Medulla oblongata (tissue), 1 donor: ENCODE results near the gene SYCP3.

Source experiments
- DNase-seq: peaks from one replicate; pipeline ENCODE4 v3.0.0-alpha.2; 2015; ENCODE audit errors: extremely low spot score

SYCP3 gene

DNA sequence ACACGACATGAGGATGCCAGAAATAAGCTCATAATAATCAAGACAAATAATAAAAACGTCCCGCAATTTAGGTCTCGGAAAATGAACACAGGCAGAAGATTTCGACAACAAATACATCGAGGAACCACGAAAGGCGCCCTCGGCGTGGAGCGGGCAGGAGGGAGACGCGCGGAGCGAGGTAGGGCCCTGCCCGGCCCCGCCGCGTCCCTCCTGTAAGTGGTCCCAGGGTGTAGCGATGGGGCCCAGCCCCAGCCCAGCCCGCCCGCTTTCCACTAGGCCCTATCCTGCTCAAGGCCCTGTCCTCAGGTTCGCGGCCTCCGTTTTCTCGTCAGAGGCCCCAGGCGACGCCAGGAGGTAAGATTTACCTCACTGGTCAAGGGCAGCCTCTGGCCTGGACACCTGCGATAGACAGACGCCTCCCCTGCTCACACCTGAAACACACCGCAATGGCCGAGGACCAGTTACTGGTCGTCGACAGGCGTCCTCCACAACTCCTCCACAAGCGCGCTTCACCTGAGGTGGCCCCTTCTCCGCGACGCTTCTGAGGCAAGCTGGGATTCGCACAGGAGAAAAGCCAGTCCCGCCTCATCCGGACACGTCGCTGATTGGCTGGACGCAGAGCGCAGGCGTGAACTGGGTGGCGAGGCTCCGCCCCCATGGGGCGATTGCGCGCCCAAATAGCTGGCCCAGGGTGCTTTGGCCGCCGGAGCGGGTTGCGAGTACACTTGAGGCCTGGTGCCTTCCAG is at the start of gene SYCP3:
Gene SYCP3 (minus strand): TSS at position 543 of the 746 bp plus-strand sequence. CDS start 1,527 bp downstream, outside the sequence.
- DNase-seq: no peak

DNA sequence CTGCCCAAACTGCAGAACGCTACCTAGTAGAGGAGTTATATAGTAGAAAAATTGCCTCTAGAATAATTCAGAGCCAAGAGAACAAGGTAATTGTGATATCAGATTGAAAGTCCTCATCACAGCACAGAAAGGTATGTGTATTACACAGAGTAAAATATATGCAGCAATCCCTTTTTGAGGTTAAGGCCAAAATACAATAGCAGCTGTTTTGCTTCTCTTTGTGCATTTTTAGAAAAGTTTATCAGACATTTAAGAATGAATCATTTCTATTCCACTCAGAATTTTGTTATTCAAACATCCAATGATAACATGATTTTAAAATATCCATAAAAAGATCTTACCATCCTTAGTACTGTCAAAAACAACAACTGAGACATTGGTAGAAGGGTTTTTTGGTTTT is 46.4 kb upstream of the SYCP3 start:
- DNase-seq: no peak

DNA sequence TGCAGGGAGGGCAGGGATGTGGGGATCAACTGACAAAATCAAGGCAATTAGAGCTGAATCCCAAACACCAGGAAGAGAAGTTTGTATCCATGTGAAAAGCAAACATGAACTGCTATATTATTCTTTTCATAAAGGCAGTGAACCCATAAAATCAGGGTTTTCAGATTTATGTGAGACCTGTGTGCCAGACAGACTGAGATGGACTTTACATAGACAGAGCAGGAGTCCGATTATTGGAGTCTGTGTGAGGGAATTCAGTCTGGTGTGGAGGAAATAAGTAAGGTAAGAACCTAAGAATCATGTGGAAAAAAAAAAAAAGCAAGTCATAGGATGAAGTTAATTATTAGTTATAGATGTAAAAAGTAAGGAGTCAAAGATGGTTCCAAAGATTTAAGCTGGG is 45.1 kb upstream of the SYCP3 start:
- DNase-seq: no peak

DNA sequence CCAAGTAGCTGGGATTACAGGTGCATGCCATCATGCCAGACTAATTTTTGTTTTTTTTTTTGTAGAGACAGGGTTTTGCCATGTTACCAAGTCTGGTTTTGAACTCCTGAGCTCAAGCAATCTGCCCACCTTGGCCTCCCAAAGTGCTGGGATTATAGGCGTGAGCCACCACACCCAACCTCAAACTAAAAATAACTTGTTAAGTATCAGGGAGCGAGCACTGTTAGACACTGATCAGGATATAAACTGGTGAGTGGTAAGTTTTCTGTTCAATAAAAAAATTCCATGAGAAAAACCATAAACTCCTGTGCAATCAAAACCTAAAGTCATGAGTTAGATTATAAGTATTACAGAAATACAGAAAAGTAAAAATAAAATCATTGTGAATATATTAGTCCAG is 44.6 kb upstream of the SYCP3 start:
- DNase-seq: no peak

DNA sequence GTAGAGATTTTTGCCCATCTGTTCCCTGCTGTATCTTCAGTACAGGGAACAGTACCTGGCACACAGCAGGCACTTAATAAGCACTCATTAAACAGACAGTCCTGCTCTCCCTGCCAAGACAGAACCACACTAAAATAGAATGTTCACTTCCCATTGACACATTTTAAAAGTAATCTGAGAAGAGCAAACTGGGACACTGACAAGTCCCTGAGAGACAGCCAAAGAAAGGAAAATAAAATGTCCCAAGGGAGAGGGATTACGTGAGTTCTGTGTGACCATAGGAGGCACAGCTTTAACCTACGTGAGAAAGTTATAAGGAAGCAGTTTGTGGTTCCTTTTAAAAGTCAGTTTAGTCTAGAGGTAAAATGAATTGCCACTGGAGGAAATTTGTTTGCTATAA is 43.9 kb upstream of the SYCP3 start:
- no peak for DNase-seq

DNA sequence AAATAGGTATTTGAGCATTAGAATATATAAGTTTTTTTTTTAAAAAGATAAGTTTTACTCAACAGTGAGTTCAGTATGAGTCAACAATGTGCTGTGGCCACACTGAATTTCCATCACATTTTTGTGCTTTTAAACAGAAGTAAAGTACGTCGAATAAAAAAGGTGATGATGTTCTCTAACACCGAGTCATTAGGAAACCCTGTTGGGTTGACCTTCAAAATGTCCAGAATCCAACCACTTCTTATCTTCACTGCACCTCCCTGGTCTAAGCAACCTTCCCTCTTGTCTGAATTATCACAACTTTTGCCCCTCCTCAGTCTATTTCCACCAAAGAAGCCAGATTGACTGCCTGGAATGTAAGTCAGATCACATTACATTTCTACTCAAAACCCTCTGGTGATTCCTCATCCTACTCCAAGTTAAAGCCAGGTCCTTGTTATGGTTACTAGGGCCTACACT is 43.0 kb upstream of the SYCP3 start:
- DNase-seq: no peak

DNA sequence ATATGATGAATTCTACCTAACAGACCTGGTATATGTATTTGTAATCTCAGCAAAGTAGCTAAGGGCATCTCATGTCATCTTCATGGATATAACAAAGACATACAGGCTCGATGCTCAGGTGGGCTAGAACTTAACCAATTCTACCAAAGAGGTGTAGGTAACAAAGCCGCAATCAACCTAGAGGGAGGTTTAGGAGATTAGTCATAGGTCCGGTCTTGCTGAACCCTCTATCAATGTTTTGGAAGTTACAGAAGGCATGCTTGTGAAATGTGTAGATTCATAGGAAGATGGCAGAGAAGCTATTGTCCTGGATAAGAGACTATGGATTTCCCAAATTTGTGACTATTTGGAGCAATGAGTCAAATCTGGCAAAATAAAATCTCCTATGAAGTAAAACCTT is 42.6 kb upstream of the SYCP3 start:
- DNase-seq: no peak

DNA sequence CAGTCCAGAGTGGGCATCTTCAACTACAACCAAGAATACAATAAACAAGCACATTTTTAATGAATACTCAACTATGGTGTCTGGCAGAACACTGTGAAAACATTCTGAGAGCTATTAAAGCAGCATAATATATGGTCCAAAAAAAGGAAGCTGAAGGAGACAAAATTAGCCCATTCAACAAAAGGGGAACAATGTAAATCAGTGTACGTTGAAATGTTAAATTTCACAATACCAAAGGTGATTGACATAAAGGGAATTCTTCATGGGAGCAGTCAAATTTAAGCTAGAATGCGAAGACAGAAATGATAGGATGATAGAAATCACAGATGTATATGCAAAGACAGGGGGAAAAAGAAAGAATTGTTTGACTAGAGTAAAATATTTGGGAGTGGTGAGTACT is 41.3 kb upstream of the SYCP3 start:
- DNase-seq: no peak

DNA sequence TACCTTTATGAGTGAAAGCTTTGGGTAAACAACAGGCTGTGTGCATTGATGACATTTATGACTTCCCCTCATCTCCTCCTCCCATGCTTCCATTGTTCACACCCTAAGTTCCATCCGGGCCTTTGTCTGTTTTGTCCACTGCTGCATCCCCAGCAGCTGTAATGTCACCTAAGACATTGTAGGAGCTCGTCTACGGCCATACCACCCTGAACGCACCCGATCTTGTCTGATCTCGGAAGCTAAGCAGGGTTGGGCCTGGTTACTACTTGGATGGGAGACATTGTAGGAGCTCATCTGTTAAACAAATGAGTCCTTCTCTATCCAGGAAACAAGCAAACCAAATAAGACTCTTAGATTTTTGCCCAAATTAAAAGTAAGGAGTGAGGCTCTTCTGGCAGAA is 40.4 kb upstream of the SYCP3 start:
- DNase-seq: no peak

DNA sequence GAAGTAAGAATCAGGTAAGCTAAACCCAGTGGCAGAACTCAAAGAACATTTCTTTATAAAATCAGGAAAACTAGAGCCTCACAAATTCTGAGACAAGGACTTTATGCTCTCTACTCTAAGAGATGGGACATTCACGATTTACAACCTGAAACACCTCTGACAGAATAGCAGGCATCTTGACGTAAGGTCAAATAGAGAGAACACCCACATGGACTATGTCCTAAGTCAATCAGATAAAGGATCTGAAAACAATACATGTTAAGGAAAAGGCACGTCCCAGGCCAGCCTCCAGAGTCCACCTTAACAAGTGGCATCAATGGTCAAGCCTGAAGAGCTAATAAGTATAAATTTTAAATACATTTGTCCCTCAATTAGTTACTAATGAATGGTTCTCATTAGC is 39.9 kb upstream of the SYCP3 start:
- DNase-seq: no peak

DNA sequence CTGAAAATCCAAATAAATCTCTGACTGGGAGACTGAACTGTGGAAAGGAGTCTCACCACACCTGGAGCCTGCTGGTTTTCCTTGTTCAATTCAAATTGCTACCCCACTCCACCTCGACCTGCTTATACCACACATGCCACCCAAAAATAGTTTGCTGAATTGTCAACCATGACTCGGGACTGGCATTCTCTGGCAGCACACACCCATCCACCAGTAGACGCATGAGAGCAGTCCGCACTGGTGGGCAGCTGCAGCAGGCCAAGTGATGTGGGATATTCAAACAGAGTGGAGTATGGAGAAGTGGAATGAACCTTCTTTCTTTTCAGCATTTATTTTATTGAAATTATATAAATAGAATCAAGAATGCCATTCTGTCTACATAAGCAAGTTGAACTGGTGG is 38.7 kb upstream of the SYCP3 start:
- no peak for DNase-seq

DNA sequence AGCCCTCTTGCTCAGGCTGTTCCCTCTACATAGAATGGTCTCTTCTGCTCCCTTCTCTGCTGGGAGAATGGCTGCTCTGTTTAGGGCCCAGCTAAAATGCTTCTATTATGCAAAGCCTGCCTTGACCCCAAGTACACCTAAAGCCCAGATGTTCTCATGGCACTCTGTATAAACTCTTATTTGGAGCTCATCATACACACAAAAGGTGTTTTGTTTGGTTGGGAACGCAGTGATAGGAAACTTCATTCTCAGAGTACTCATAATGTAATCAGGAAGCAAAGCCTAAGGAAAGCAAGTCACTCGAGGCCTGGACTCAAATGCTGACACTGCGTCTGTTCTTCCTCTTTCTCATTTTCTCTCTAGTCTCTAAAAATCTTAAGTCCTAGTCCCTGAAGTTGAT is 38.2 kb upstream of the SYCP3 start:
- DNase-seq: peak; percentile 75

DNA sequence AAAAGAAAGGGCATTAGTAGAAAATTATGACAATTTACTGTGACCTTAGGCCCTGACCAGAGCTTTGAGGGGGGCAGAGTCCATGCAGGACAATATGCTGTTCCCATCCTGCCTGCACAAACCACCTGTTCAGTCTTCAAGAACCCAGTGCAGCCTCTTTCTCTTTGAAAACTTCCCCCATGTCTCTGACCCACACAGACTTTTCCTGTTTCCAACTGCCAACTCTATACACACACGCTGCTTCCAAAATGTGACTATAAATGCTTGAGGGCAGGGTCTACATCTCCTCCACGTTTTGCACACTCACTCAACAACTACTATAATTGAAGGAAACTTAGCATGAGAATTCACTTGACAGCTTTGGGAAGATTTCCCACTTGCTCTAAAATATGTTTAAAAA is 36.6 kb upstream of the SYCP3 start:
- DNase-seq: no peak

DNA sequence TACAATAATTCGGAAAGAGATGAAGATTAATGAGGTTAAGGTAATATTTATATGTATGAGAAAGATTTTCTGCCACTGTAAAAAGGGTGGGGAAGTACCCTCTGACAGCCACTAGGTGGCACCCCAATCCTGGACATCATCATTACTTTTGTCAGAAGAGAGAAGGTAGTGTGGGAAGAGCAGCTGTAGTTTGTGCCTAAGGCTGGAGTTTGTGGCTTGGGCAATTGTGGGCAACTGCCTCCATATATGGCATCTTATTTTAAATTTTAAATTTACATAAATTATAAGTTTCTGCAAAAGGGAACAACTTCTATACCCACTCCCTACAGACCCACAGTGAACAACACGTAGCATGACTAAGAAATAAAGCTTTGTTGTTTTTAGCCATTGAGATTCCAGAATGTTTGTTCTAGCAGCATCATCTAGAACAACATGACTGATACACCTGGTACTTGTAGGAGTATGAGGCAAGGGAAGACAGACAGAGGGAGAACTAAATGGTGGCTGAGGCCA is 34.4 kb upstream of the SYCP3 start:
- DNase-seq: peak; percentile 89

DNA sequence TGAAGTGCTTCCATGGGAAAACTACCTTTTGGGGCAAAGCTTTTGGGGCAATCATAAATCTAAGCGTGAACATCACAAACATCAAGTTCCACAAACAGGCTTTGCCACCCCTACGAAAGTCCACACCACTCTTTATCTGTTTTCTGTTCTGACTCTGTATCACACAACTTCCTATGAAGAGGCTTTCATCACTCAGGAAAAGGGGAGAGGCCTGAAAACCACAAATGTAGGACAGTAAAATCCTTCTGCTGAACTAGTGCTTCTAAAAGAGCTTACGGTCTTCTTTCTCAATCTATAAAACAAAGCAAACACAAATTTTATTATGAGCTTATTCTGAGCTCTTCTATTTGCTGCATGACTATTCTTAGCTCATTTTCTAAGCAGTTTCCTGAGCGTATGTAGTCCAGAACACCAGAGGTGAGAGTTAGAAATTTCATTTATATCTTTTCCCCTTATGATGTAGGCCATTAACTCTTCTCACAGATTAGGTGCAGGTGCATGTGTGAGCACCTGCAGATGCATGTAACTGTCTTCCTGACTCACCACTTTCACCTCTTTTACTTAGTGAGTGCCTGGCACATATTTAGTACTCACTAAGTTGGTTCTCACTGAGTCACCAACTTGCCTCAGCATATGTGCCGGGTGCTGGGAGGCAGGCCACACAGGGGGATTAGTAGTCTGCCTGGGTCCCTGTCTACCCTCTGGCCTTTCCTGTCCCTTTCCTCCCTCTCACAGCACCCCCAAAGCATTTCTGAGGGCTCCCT is 32.9 kb upstream of the SYCP3 start:
- peak; percentile 28 for DNase-seq

DNA sequence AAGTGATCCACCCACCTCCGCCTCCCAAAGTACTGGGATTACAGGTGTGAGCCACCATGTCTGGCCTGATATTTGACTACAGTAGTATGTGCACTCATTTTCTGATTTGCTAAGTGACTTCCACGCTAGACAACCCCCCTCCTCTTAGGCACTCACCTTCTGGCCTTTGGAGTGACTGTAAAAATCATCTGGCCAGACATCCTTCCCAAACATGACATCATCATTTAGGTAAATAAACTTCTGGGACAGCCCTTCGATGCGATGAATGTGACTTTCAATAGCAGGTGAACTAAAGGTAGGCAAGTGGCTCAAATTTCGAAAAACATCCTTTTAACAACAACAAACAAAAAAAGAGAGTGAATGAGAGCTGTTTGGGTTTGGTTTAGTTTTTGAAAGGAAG is 30.6 kb upstream of the SYCP3 start:
- DNase-seq: no peak

DNA sequence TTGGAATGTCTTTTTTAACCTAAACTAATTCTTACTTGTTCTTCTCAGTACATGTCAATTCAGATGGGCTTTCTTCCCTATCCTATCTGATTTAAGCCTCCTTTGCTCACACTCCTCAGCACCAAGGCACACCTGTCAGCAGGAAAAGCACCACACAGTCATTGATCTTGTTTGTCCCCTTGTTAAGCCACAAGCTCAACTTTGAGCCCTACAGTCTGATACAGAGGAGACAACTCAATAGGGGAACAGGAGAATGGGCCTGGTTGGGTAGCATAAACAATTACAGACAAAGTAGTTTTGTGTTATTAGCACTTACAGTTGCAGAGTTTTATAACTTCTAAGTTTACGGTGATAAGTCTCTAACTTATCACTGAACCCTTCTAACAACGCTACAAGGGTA is 29.5 kb upstream of the SYCP3 start:
- no peak for DNase-seq

DNA sequence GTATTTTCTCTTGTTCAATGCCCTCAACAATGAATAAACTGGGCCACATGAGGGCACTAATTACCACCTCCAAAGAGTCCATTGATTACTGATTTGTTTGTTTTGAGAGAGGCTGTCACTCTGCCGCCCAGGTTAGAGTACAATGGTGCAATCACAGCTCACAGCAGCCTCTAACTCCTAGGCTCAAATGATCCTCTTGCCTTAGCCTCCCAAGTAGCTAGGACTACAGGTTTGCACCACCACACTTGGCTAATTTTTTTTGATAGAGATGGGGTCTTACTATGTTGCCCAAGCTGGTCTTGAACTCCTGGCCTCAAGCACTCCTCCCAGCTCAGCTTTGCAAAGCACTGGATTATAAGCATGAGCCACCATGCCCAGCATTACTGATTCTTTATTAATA is 28.3 kb upstream of the SYCP3 start:
- DNase-seq: no peak

DNA sequence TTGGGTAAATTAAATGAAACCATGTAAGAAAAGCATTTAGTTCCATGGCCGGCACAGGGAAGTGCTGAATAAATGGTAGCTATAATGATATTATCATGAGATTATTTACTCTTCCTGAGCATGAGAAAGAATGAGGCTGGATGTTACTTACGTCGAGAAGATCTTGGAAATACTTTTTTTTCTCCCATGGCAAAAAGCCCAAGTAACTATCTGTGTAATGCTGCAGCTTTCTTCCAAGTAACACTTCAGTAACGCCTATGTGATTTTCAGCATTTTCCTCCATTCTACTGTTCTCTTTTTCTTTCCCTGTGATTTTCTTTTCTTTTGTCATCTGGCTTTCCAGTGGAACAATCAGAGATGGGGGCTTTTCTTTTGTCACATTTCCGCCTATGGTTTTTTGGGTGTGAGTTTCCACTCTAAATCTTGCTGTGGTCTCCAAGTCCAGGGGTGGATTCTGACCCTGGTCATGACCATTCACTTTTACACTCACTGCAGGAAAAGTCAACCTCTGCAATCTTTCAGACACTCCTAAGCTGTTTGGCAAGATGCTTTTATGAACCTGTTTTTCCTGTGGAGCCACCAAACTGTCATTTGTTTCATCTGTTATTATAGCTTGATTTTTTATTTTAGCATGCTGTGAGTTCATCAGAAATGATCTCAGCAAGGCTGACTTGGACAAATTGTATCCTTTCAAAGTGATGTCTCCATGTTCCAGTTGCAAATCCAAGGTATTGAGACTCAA is 25.0 kb upstream of the SYCP3 start:
- no peak for DNase-seq

DNA sequence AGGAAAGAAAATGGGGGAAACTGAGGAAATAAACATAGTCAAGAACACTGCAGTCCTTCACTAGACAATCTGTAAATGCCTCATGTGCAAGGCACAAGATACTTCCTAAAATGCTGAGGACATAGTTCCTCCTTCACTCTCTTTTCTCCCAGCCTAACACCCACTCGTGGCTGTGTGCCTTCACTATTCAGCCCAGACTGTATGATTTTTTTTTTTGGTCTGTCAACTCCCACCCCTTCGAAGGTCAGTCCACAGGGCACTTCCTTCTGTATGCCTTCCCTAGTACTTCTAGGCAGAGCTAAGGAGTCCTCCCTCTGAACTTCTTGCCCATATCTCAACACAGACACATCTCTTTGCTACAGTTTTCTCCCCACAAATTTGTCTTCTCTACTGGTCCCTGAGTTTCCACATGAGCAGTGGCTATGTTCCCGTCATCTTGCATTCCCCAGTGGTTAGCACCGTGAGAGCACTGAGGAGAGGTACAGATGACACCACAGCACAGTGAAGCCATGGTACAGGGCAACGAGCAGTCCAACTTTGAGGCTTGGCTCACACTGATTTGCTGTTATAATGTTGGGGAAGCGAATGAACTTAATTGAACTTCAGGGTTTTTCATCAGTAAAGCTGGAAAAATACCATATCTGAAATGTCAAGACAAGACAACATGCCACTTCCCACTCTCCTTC is 24.1 kb upstream of the SYCP3 start:
- DNase-seq: peak; percentile 57

DNA sequence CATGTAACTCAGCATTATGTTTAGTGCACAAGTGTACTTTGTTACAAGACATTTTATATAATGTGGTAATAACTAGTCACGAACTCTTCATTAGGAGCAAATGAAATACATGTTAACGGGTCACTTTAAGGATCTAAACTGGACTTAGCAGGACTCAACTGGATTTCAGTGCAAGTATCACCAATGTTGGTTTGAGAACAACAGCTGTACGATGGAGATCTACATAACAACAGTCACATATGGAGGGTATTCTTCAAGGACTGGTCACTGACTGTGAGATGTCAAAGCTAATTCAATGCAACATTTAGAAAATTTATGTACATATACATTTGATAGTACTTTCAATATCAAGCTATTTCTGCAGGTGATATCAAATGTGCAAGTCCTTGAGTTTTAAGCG is 22.5 kb upstream of the SYCP3 start:
- DNase-seq: no peak

DNA sequence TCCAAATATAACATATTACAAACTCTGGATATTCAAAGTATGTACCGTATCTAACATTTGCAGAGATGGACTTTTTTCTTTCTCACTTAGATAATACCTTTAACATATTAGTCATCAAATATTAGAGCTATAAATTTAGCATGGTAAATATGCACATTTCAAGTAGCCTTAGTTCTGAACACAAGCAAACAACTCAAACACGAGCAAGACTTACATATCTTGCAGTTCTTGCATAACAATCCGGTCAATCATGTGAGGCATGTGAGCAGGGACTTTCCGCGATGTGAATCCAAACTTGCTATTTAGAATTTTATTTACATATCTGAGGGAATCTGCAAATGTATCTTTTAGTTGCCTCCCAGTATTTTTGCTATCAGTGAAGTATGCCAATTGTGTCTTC is 22.1 kb upstream of the SYCP3 start:
- no peak for DNase-seq
